ENCODE measurements around the gene HAUS1.
"Not testable (repeated sequence)": the region's sequence is repeated elsewhere in the genome, so short reads cannot be mapped to it uniquely, and the experiment has no call there.

HAUS1 gene

DNA sequence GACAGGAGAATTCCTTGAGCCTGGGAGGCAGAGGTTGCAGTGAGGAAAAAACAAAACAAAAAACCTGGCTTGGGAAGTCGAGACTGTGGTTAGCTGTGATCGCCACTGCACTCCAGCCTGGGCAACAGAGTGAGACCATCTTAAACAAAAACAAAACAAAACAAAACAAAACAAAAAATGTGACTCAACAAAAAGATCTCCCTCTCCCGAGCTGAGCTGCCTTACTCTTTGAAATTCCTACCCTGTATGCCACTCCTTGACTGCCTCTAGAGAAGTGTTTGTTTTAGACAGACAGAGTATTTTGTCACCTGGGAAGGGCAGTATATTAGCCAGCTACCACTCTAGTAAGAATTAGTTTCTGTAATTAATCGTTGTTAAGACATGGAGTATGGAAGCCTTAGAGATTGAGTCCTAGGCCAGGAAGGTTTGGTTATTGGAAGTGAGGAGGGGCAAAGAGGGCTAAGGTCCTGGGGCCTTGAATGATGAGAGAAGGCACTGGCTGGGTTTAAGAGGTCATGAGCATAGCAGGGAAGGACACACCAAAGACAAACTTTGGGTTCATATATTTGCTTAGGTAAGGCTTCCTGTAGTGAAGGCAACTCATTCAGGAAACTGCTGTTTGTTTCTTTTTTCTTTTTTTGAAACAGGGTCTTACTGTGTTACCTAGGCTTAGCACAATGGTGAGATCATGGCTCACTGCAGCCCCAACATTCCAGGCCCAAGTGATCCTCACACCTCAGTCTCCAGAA is 56.0 kb downstream of the HAUS1 start:
- DNase-seq: no peak

DNA sequence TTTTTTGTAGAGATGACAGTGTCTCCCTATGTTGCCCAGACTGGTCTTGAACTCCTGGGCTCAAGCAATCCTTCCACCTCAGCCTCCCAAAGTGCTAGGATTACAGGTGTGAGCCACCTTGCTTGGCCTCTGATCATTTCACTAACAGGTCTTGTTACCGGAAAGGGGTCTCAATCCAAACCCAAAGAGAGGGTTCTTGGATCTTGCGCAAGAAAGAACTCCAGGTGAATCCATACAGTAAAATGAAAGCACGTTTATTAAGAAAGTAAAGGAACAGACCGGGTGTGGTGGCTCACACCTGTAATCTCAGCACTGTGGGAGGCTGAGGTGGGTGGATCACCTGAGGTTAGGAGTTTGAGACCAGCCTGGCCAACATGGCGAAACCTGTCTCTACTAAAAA is 56.7 kb downstream of the HAUS1 start:
- not testable (repeated sequence) for DNase-seq

DNA sequence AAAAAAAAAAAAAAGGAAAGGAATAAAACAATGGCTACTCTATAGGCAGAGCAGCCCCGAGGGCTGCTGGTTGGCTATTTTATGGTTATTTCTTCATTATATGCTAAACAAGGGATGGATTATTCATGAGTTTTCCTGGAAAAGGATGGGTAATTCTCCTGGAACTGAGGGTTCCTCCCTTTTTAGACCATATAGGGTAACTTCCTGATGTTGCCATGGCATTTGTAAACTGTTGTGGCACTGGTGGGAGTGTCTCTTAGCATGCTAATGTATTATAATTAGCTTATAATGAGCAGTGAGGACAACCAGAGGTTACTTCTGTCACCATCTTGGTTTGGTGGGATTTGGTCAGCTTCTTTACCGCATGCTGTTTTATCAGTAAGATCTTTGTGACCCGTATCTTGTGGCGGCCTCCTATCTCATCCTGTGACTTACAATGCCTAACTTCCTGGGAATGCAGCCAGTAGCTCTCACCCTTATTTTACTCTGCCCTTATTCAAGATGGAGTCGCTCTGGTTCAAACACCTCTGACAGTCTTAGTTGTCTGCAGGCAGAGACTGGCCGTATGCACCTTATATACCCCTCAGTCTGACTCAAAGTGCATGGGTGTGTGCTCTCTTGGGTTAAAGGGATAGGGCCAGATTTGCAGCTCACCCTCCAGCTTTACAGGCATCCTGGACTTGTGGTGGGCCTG is 57.7 kb downstream of the HAUS1 start:
- no peak for DNase-seq

DNA sequence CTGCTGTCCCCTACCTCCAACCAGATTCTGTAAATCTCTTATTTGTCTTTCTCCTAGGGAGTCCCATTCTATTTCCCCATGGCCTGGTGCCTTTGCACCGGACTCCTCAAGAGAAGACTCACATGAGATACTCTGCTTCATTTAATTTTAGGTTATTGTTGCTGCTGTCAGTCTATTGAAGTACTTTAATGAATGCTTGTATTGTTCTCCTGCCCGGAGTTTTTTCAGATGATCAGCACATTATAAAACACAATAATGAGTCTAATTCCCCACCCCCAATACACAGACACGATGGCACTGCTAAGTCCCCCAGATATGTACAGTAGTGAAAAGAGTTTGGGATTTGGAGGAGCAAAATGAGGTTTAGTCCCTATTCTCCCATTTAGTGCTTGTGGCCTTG is 58.9 kb downstream of the HAUS1 start:
- DNase-seq: no peak

DNA sequence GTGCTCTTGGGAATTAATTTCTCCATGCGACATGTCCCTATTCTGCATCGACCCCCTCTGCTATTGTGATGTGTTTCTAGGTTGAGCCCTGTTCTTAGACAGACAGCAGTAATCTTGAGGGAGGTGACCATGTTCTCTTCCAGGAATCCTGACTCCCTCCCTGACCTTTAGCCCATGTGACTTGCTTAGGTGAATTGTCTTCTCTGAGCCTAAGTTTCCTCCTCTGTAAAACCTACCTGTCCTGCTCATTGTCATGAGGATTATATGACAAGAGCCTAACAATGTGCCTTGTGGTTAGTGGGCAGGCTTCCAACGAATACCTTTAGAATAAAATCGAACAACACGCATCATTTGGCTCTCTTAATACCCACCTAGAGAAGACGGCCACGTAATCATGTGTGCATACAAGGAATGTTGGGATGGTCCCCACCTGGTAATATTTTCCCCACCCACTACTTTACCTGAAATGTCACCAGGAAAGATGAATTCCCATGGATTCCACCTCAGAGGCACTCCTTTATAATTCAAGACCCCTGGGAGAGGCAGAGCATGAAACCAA is 59.8 kb downstream of the HAUS1 start:
- DNase-seq: no peak

DNA sequence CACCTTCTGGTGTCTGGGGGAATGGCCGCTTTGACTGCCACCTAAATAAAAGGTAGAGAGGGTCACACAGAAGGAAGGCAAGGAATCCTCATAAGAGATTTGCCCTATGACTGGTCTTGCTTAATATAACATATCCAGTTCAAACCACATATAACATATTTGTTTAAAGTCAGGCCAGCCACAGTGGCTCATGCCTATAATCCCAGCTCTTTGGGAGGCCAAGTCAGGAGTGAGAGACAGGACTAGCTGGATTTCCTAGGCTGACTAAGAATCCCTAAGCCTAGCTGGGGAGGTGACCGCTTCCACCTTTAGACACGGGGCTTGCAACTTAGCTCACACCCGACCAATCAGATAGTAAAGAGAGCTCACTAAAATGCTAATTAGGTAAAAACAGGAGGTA is 60.3 kb downstream of the HAUS1 start:
- DNase-seq: not testable (repeated sequence)

DNA sequence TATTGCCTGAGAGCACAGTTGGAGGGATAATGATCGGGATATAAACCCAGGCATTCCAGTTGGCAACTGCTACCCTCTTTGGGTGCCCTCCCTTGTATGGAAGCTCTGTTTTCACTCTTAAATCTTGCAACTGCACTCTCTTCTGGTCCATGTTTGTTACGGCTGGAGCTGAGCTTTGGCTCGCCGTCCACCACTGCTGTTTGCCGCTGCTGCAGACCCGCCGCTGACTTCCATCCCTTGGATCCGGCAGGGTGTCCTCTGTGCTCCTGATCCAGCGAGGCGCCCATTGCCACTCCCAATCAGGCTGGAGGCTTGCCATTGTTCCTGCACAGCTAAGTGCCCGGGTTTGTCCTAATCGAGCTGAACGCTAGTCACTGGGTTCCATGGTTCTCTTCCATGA is 60.7 kb downstream of the HAUS1 start:
- no peak for DNase-seq

DNA sequence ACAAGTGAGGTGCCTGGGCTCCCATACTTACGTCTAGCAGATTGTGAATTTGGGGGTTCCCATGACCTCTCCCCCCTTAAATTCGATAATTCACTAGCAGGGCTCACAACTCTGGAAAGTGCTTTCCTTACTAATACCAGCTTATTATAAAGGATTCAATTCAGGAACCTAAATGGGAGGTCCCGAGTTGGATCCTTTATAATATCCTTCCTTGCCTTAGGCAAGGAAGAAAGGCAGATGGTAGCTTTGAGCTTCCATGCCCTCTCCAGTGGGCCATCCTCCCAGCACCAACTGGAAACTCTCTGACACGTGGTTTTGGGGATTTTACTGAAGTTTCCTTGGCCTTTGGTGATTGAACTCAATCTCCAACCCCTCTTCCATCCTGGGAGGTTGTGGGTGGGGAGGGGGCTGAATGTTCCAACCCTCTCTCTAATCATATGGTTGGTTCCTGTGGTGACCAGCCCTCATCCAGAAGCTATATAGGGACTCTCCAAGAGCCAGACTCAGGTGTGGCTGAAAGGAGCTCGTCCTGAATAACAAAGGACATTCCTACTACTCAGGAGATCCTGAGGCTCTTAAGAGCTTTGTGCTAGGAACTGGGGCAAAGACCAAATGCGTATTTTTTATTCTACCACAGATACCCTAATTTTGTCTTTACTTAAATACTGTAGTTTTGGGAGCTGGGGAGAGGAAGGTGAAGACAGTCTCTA is 62.2 kb downstream of the HAUS1 start:
- no peak for DNase-seq

DNA sequence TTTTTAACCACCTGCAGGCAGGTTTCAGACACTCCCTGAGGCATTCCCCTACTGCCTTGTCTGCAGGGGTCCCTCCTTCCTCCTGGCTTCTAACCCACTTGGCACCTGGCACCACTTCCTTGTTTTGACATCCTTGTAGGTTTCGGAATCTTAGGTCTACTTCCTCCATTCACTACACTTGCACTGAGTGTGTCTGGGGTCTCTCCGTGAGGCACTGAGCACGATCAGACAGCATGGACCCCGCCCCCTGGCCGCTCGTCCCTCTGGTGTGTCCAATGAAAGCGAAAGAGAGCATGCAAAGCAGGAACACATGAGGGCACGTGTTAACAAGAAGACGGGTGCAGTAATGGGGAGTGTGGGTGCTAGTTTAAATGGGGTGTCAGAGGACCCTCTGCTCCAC is 63.8 kb downstream of the HAUS1 start:
- DNase-seq: no peak

DNA sequence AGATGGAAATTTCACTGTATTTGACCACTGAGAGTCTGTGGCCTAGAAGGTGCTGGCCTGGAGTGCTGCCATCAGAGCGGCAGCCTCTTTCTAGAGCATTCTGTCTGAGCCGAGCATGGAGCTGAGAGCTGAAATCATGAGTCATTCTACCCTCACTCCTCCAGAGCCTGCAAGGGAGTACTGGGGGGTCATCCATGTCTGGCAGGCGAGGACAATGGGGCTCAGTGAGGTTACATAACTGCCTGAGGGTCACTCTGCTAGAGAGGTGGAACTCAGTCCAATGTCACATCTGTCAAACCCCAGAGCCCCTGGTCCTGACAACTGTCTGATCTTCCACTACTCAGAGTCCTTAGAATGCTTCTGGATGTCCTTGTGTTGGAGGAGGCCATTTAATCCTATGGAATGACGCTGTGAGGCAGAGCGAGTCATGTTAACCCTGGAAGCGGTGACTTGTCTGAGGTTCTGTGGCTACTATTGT is 65.3 kb downstream of the HAUS1 start:
- no peak for DNase-seq

DNA sequence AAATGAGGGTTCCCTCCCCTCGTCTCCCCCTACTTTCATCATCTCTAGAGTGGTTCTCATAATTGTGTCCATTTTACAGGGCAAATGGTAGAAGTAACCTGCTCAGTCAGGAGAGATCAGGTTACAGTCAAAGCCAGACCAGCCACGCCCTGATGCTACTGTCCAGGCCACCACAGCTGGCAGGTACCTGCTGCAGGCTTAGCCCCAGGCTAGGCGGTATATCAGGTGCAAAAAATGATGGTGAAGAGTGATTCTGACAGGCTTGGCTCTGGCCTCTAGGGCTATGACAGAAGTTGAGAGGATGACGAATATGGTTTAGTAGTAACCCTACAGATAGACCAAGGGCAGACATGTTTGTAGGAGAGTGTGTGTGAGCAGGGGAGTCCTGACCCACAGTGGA is 67.1 kb downstream of the HAUS1 start:
- no peak for DNase-seq

DNA sequence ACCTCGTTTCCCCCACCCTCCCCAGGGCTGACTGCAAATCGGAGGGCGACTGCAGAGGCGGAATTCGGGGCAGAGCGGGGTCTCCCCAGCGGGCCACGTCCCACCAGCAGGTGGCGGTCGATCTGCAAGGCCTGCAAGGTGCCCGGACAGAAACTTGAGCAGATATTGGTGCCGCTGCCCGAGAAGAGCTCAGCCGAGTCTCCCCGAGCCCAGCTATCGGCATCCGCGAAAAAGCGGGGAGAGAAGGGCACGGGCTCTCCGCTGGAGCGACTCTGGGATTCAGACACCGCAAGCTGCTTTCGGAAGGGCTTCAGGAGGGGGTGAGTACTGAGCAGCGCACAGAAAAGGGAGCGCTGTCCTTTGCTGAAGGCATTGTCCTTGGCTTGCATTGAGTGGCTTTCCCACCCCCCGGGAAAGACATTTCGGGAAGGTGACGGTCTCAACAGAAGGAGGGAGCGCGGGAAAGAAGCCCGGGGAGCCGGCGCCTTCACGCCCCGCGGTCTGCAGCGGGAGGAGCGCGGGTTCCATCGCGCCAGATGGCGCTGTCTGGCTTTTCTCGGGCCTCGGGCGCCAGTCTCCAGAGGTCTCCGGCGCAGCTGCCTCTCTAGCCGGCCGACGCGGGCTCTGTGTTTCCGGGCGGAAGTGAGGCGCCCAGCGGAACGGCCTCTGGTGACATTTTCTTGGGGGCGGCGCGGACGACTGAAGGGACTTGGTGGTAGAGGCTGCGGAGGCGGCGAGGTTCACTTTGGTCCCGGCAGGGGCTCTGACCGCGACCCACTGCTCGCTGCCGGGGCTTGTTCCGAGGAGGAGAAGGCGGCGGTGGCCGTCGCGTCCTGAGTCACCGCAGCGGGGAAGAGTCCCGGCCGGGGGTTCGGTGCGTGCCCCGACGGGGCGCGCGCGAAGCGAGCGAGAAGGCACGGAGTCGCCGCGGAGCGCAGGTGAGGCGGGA is 69.5 kb downstream of the HAUS1 start:
- peak; percentile 95 for DNase-seq

DNA sequence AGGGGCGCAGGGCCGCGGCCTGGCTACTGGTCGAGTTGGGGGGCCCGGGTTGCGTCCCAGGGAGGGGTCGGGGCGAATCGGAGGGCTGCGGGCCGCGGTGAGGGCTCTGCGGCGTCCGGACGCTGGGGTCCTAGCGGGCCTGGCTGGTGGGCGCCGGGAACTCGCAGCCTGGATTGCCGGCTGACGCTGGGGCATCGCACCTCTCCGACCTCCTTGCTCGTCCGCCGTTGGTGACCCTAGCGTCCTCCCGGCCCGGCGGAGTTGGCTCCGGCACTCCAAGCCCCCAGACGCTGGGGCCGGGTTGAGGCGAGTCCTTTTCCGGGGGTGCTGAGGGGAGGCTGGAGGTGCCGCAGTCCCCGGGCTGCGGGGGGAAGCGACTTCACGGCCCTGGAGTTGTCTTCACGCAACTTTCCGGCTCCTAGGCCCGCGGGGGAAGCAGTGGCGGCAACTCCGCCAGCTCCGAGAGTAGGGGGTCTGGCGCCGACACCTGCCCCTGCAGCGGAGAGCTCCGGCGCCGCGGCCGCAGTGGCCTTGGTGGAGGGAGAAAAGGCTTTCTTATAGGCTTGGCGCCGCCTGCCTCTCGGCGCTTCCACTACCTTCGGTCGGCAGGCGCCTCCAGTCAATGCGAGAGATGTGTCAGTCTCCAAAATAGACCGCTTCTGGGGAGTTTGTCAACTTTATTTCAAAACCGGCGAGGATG is 70.3 kb downstream of the HAUS1 start:
- peak; percentile 36 for DNase-seq

DNA sequence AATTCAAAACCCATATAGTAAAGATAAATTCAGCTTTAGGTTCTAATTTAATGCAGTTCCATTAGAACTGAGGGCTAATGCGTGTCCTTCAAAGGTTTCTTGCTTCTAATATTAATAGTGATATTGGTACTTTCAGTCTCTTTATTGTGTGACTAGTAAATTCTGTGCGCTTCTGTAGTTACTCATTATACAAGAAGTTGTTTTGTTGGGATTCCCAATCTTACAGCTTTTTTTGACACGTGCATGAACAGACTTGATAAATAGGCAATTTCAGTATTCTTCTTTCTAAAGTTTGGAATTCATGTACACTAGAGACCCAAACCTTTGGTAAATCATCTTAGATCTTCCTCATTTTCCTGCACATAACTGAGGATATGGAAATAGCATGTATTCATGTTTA is 71.8 kb downstream of the HAUS1 start:
- DNase-seq: no peak

Data from NCI-H1105 treated with DMSO at 0.1 percent for 48 hours (cell line).